Measurements from ENCODE around the gene RHEBL1. TPM values are rescaled to one million over a fixed set of nuclear protein-coding genes. Genes with fewer than 3 reads are reported as not detected.

RHEBL1 gene
- total and polyA plus RNA-seq, 2 of the 4 experiments (the other 2 are of a cell fraction): 0.62 to 0.72 TPM

- no peak for TF ChIP-seq MXI1 (IDR thresholded peaks at IDR 0.05; ENCODE audit: borderline replicate concordance, low read depth, low read length)
- TF ChIP-seq NFE2L2 (IDR thresholded peaks at IDR 0.05; ENCODE audit: low read depth, low read length): no peak
These were observed 10.2 kb downstream of the RHEBL1 start (continued) for GRCh38 chr12:49059299-49060171.

- Histone ChIP-seq H3K56ac (ENCODE audit: extremely low read depth, insufficient read depth, low read length) (peak overlapping the region; percentile 81; the same call in 1 of the 2 replicates), H2BK20ac (ENCODE audit: low read depth, low read length) (no peak overlapping the region), H3K4me3 (ENCODE audit: insufficient read depth, low read depth, low read length) (peak overlapping the region; percentile 81), H3K4me1 (ENCODE audit: control insufficient read depth, insufficient read depth, low read length) (peaks cover 7% of the 10 kb centered on the region), H4K8ac (ENCODE audit: low read depth in 2 of 2, low read length in 2 of 2) (no peak overlapping the region; a peak in 1 of 4 replicates), H2AK9ac (replicated peaks; ENCODE audit: low read depth, low read length, poor library complexity) (peak overlapping the region; percentile 98), H3K27me3 (ENCODE audit: control insufficient read depth, insufficient read depth, low read length) (no peaks in the 10 kb centered on the region), H4K91ac (ENCODE audit: insufficient read depth, low read depth, low read length) (peak overlapping the region; percentile 77; the same call in 1 of the 2 replicates), H4K5ac (ENCODE audit: low read depth, low read length) (0 out of 2 replicates have a peak overlapping the region, but pooled peaks have one; percentile 3), H2BK120ac (ENCODE audit: low read depth, low read length) (no peak overlapping the region), H3K23ac (ENCODE audit: low read depth, low read length) (peak overlapping the region; percentile 81), H2BK15ac (ENCODE audit: low read depth, low read length) (no peak overlapping the region), H3K9me1 (ENCODE audit: insufficient read depth, low read length) (peaks cover 24% of the 10 kb centered on the region), H2AK5ac (ENCODE audit: low read depth, low read length) (peak overlapping the region; percentile 70), H3K27ac (ENCODE audit: insufficient read depth, low read length) (peak overlapping the region; percentile 98), H2AFZ (replicated peaks; ENCODE audit: low read length, poor library complexity) (peak overlapping the region; percentile 100), H3K18ac (ENCODE audit: low read depth, low read length) (no peak overlapping the region; the same call in 1 of the 2 replicates), H3K4me2 (ENCODE audit: low read depth, low read length) (peak overlapping the region; percentile 97), H3K9me3 (ENCODE audit: control insufficient read depth, insufficient read depth, low read length) (no peaks in the 10 kb centered on the region), H4K20me1 (ENCODE audit: insufficient read depth, low read length) (peaks cover 55% of the 10 kb centered on the region), H3K9ac (ENCODE audit: low read depth, low read length) (peak overlapping the region; percentile 94), H3K79me1 (ENCODE audit: low read depth in 1 of 2, low read length in 2 of 2) (peaks cover 15 to 65% of the 10 kb centered on the region in 2 experiments; a peak in 3 of 4 replicates), H2BK5ac (ENCODE audit: low read depth, low read length, poor library complexity, severe bottlenecking) (peak overlapping the region; percentile 98), H3K4ac (ENCODE audit: low read depth, low read length) (peak overlapping the region; percentile 94), H3K14ac (replicated peaks; ENCODE audit: low read depth, low read length) (peak overlapping the region; percentile 95), H3K36me3 (ENCODE audit: control insufficient read depth, insufficient read depth, low read length) (peaks cover 12% of the 10 kb centered on the region)
- intact Hi-C loops (cut with micrococcal nuclease): no loop called here
- DNase-seq (no peak), ATAC-seq (ENCODE audit: low read depth) (no peak)
- ChIA-PET CTCF (no interaction called here), POLR2A (ENCODE audit: unreplicated experiment) (interaction anchor here (1.1 kb wide), 1 partner anchor 72 kb away, joined by 4 read pairs; the partner anchor contains the start of gene TUBA1B)
- no TSS peak for BruUV-seq (replicated peaks)
- in situ Hi-C loops (cut with MboI; ENCODE audit: low sequenced_read_pairs): no loop called here
- TF ChIP-seq RFX5 (IDR thresholded peaks at IDR 0.05; ENCODE audit: low read depth, low read length) (no peak), MAFK (IDR thresholded peaks at IDR 0.05; ENCODE audit: low read depth, low read length) (no peak), CHD1 (IDR thresholded peaks at IDR 0.05; ENCODE audit: low read depth, low read length) (no peak), USF2 (IDR thresholded peaks at IDR 0.05; ENCODE audit: low read depth, low read length) (no peak), POLR2A (IDR thresholded peaks at IDR 0.05; ENCODE audit: low read depth, low read length) (no peak), MXI1 (IDR thresholded peaks at IDR 0.05; ENCODE audit: borderline replicate concordance, low read depth, low read length) (no peak), CEBPB (IDR thresholded peaks at IDR 0.05; ENCODE audit: low read depth, low read length) (no peak), RCOR1 (IDR thresholded peaks at IDR 0.05; ENCODE audit: insufficient replicate concordance, low read length) (no peak), SMC3 (IDR thresholded peaks at IDR 0.05; ENCODE audit: low read depth, low read length) (no peak), RAD21 (IDR thresholded peaks at IDR 0.05; ENCODE audit: low read length) (no peak)
- WGBS, 2 experiments (ENCODE audit: extremely low coverage in 2 of 2, insufficient read length in 1 of 2): 0% methylated on average over 1 of the region's 1 CpG; no CpG with 5 or more reads in 1 of the 2 experiments
- dilution Hi-C loops (cut with HindIII; ENCODE audit: low sequenced_read_pairs, unreplicated experiment): no loop called here
These were observed 10.8 kb downstream of the RHEBL1 start for GRCh38 chr12:49059045-49059298.

All from IMR-90 (cell line).